ENCODE measurements around the gene UQCC2.

The UQCC2 gene

GRCh38 chr6:33695451-33695887 lies 16.0 kb downstream of the UQCC2 start:
- Histone ChIP-seq H2BK12ac (ENCODE audit: low read length in 2 of 2) (peak overlapping the region in 1 of 2 experiments; percentile 60), H3K9me3 (ENCODE audit: control insufficient read depth, low read length) (no peaks in the 10 kb centered on the region), H3K18ac (ENCODE audit: low read depth in 1 of 2, low read length in 2 of 2) (no peak overlapping the region), H3K9ac (ENCODE audit: low read length) (peak overlapping the region; percentile 62), H3K4ac (ENCODE audit: low read depth in 1 of 2, low read length in 2 of 2) (no peak overlapping the region), H3K14ac (ENCODE audit: low read length in 2 of 2) (no peak overlapping the region), H3K36me3 (ENCODE audit: control insufficient read depth in 1 of 2, insufficient read depth in 2 of 2, low read depth in 1 of 2, low read length in 2 of 2) (peaks cover 68 to 98% of the 10 kb centered on the region in 2 experiments), H2AFZ (ENCODE audit: low read depth, low read length) (no peak overlapping the region), H3K27ac (ENCODE audit: low read length, poor library complexity, severe bottlenecking) (no peak overlapping the region), H3K4me2 (ENCODE audit: low read length, poor library complexity, severe bottlenecking) (no peak overlapping the region), H3K4me3 (ENCODE audit: insufficient read depth in 1 of 2, low read depth in 1 of 2, low read length in 2 of 2) (no peak overlapping the region), H2BK5ac (ENCODE audit: low read depth, low read length, poor library complexity, severe bottlenecking) (no peak overlapping the region), H2AK5ac (ENCODE audit: low read length, severe bottlenecking) (peak overlapping the region; percentile 20), H3K4me1 (ENCODE audit: control insufficient read depth, insufficient read depth, low read depth, low read length) (peaks cover 47% of the 10 kb centered on the region), H3K27me3 (ENCODE audit: control insufficient read depth in 1 of 2, insufficient read depth in 1 of 2, low read length in 2 of 2) (no peaks in the 10 kb centered on the region), H2BK15ac (ENCODE audit: low read depth, poor library complexity, severe bottlenecking) (no peak overlapping the region), H4K91ac (ENCODE audit: low read length) (no peak overlapping the region), H4K8ac (ENCODE audit: low read length) (peak overlapping the region; percentile 29), H3K79me1 (replicated peaks; ENCODE audit: low read length, poor library complexity, severe bottlenecking) (peaks cover 24% of the 10 kb centered on the region), H2BK120ac (ENCODE audit: low read depth, low read length) (no peak overlapping the region), H3K23ac (ENCODE audit: low read length in 2 of 2) (no peak overlapping the region)
- no peak for DNase-seq
- 95% methylated on average over 16 of the region's 16 CpGs for WGBS

- Histone ChIP-seq H3K79me1 (replicated peaks; ENCODE audit: low read length, poor library complexity, severe bottlenecking) (peaks cover 21% of the 10 kb centered on the region), H2BK15ac (ENCODE audit: low read depth, poor library complexity, severe bottlenecking) (no peak overlapping the region), H3K4me3 (ENCODE audit: insufficient read depth in 1 of 2, low read depth in 1 of 2, low read length in 2 of 2) (no peak overlapping the region), H4K8ac (ENCODE audit: low read length) (peak overlapping the region; percentile 1), H3K18ac (ENCODE audit: low read depth in 1 of 2, low read length in 2 of 2) (peak overlapping the region; percentile 14 to 43), H2BK5ac (ENCODE audit: low read depth, low read length, poor library complexity, severe bottlenecking) (no peak overlapping the region), H3K27ac (ENCODE audit: low read length, poor library complexity, severe bottlenecking) (no peak overlapping the region), H3K27me3 (ENCODE audit: control insufficient read depth in 1 of 2, insufficient read depth in 1 of 2, low read length in 2 of 2) (no peaks in the 10 kb centered on the region), H2BK120ac (ENCODE audit: low read depth, low read length) (peak overlapping the region; percentile 3), H3K14ac (ENCODE audit: low read length in 2 of 2) (peak overlapping the region in 1 of 2 experiments; percentile 23), H3K4me2 (ENCODE audit: low read length, poor library complexity, severe bottlenecking) (no peak overlapping the region), H2AK5ac (ENCODE audit: low read length, severe bottlenecking) (peak overlapping the region; percentile 71), H3K23ac (ENCODE audit: low read length in 2 of 2) (no peak overlapping the region), H2BK12ac (ENCODE audit: low read length in 2 of 2) (peak overlapping the region in 1 of 2 experiments; percentile 74), H4K91ac (ENCODE audit: low read length) (peak overlapping the region; percentile 76), H2AFZ (ENCODE audit: low read depth, low read length) (no peak overlapping the region), H3K9ac (ENCODE audit: low read length) (peak overlapping the region; percentile 51), H3K4me1 (ENCODE audit: control insufficient read depth, insufficient read depth, low read depth, low read length) (peaks cover 45% of the 10 kb centered on the region), H3K4ac (ENCODE audit: low read depth in 1 of 2, low read length in 2 of 2) (no peak overlapping the region), H3K9me3 (ENCODE audit: control insufficient read depth, low read length) (no peaks in the 10 kb centered on the region), H3K36me3 (ENCODE audit: control insufficient read depth in 1 of 2, insufficient read depth in 2 of 2, low read depth in 1 of 2, low read length in 2 of 2) (peaks cover 71 to 99% of the 10 kb centered on the region in 2 experiments)
- 97% methylated on average over 5 of the region's 5 CpGs for WGBS
- no peak for DNase-seq
These were observed 16.5 kb downstream of the UQCC2 start for GRCh38 chr6:33694977-33695376.

GRCh38 chr6:33694401-33694931 lies 17.0 kb downstream of the UQCC2 start:
- Histone ChIP-seq H2AK5ac (ENCODE audit: low read length, severe bottlenecking) (peak overlapping the region; percentile 29), H3K9me3 (ENCODE audit: control insufficient read depth, low read length) (no peaks in the 10 kb centered on the region), H3K4me3 (ENCODE audit: insufficient read depth in 1 of 2, low read depth in 1 of 2, low read length in 2 of 2) (no peak overlapping the region), H3K4me1 (ENCODE audit: control insufficient read depth, insufficient read depth, low read depth, low read length) (peaks cover 45% of the 10 kb centered on the region), H3K36me3 (ENCODE audit: control insufficient read depth in 1 of 2, insufficient read depth in 2 of 2, low read depth in 1 of 2, low read length in 2 of 2) (peaks cover 76 to 99% of the 10 kb centered on the region in 2 experiments), H3K18ac (ENCODE audit: low read depth in 1 of 2, low read length in 2 of 2) (peak overlapping the region; percentile 19 to 43), H3K27ac (ENCODE audit: low read length, poor library complexity, severe bottlenecking) (no peak overlapping the region), H2BK120ac (ENCODE audit: low read depth, low read length) (peak overlapping the region; percentile 3), H2AFZ (ENCODE audit: low read depth, low read length) (no peak overlapping the region), H3K9ac (ENCODE audit: low read length) (peak overlapping the region; percentile 51), H3K4me2 (ENCODE audit: low read length, poor library complexity, severe bottlenecking) (no peak overlapping the region), H3K14ac (ENCODE audit: low read length in 2 of 2) (peak overlapping the region in 1 of 2 experiments; percentile 58), H2BK5ac (ENCODE audit: low read depth, low read length, poor library complexity, severe bottlenecking) (no peak overlapping the region), H3K27me3 (ENCODE audit: control insufficient read depth in 1 of 2, insufficient read depth in 1 of 2, low read length in 2 of 2) (no peaks in the 10 kb centered on the region), H3K79me1 (replicated peaks; ENCODE audit: low read length, poor library complexity, severe bottlenecking) (peaks cover 20% of the 10 kb centered on the region), H2BK12ac (ENCODE audit: low read length in 2 of 2) (no peak overlapping the region), H3K4ac (ENCODE audit: low read depth in 1 of 2, low read length in 2 of 2) (no peak overlapping the region), H2BK15ac (ENCODE audit: low read depth, poor library complexity, severe bottlenecking) (no peak overlapping the region), H3K23ac (ENCODE audit: low read length in 2 of 2) (no peak overlapping the region), H4K91ac (ENCODE audit: low read length) (peak overlapping the region; percentile 44), H4K8ac (ENCODE audit: low read length) (peak overlapping the region; percentile 46)
- 13% methylated on average over 17 of the region's 19 CpGs for WGBS
- DNase-seq = peak; percentile 72

GRCh38 chr6:33693186-33694105 lies 18.1 kb downstream of the UQCC2 start:
- H4K91ac ChIP-seq (ENCODE audit: low read length) = peak overlapping the region; percentile 34
- H3K4me1 ChIP-seq (ENCODE audit: control insufficient read depth, insufficient read depth, low read depth, low read length) = peaks cover 45% of the 10 kb centered on the region
- 60% methylated on average over 28 of the region's 28 CpGs for WGBS
- peak overlapping the region; percentile 11 for H2AK5ac ChIP-seq (ENCODE audit: low read length, severe bottlenecking)
- no peaks in the 10 kb centered on the region for H3K9me3 ChIP-seq (ENCODE audit: control insufficient read depth, low read length)
- no peak overlapping the region for H3K4me3 ChIP-seq (ENCODE audit: insufficient read depth in 1 of 2, low read depth in 1 of 2, low read length in 2 of 2)
- peaks cover 81 to 99% of the 10 kb centered on the region in 2 experiments for H3K36me3 ChIP-seq (ENCODE audit: control insufficient read depth in 1 of 2, insufficient read depth in 2 of 2, low read depth in 1 of 2, low read length in 2 of 2)
- H3K9ac ChIP-seq (ENCODE audit: low read length) = peak overlapping the region; percentile 51
- no peak overlapping the region for H2AFZ ChIP-seq (ENCODE audit: low read depth, low read length)
- H3K27ac ChIP-seq (ENCODE audit: low read length, poor library complexity, severe bottlenecking) = no peak overlapping the region
- peak overlapping the region; percentile 14 to 51 for H3K18ac ChIP-seq (ENCODE audit: low read depth in 1 of 2, low read length in 2 of 2)
- peak overlapping the region in 1 of 2 experiments; percentile 61 for H3K14ac ChIP-seq (ENCODE audit: low read length in 2 of 2)
- no peak overlapping the region for H3K23ac ChIP-seq (ENCODE audit: low read length in 2 of 2)
- H3K79me1 ChIP-seq (replicated peaks; ENCODE audit: low read length, poor library complexity, severe bottlenecking) = peaks cover 14% of the 10 kb centered on the region
- H2BK12ac ChIP-seq (ENCODE audit: low read length in 2 of 2) = peak overlapping the region; percentile 24 to 38
- H2BK15ac ChIP-seq (ENCODE audit: low read depth, poor library complexity, severe bottlenecking) = no peak overlapping the region
- no peak overlapping the region for H3K4me2 ChIP-seq (ENCODE audit: low read length, poor library complexity, severe bottlenecking)
- H2BK120ac ChIP-seq (ENCODE audit: low read depth, low read length) = no peak overlapping the region
- peak; percentile 75 for DNase-seq
- H3K4ac ChIP-seq (ENCODE audit: low read depth in 1 of 2, low read length in 2 of 2) = no peak overlapping the region
- H3K27me3 ChIP-seq (ENCODE audit: control insufficient read depth in 1 of 2, insufficient read depth in 1 of 2, low read length in 2 of 2) = no peaks in the 10 kb centered on the region
- H2BK5ac ChIP-seq (ENCODE audit: low read depth, low read length, poor library complexity, severe bottlenecking) = no peak overlapping the region
- no peak overlapping the region for H4K8ac ChIP-seq (ENCODE audit: low read length)

Data from mesenchymal stem cell (in vitro differentiated cells and primary cell).